HL-60 (cell line): Measurements from ENCODE around the gene DNAJC1.

Source experiments
- DNase-seq, 2 experiments: peaks; one replicate each; pipeline ENCODE4 v3.0.0-alpha.2; 2010 to 2020; ENCODE audit warnings: low read depth in 1 of 2, low spot score in 1 of 2
- H3K27ac ChIP-seq: fragments of 250-450 bp; sonication (Bioruptor Pico); replicated peaks from 2 replicates; pipeline ENCODE4 v1.5.1; 2020; ENCODE audit warnings: mild to moderate bottlenecking, moderate library complexity
- H3K27me3 ChIP-seq: fragments of 250-450 bp; sonication (Bioruptor Pico); 2 replicates; pipeline ENCODE4 v1.5.1; 2021; ENCODE audit warnings: mild to moderate bottlenecking, moderate library complexity; ENCODE audit not compliant: insufficient read depth, poor library complexity, severe bottlenecking
- H3K4me3 ChIP-seq: replicated peaks from 2 replicates; pipeline ENCODE4 v1.5.1; 2011; ENCODE audit warnings: mild to moderate bottlenecking, control low read depth, low read length; ENCODE audit not compliant: insufficient read depth
- GABPA ChIP-seq: IDR thresholded peaks from 2 replicates; pipeline ENCODE4 v1.6.1; 2012; ENCODE audit warnings: low read depth
- POLR2AphosphoS5 ChIP-seq: IDR thresholded peaks from 2 replicates; pipeline ENCODE4 v1.6.1; 2012; ENCODE audit warnings: low read depth
- SPI1 ChIP-seq: IDR thresholded peaks from 2 replicates; pipeline ENCODE4 v1.6.1; 2012; ENCODE audit warnings: low read depth, mild to moderate bottlenecking, borderline replicate concordance
- TF ChIP-seq, protein P1 (sequence below): IDR thresholded peaks from one replicate; pipeline ENCODE4 v1.5.1; 2011; ENCODE audit warnings: low read length, control low read depth, inconsistent platforms; ENCODE audit not compliant: insufficient read depth
- TF ChIP-seq, protein P2 (sequence below): IDR thresholded peaks from 2 replicates; pipeline ENCODE4 v1.6.1; 2012; ENCODE audit warnings: low read depth; ENCODE audit not compliant: insufficient replicate concordance

The DNAJC1 gene

GRCh38 chr10:21826725-21827124 is 176.8 kb downstream of the DNAJC1 start:
- H3K27me3 ChIP-seq, result no peaks in the 10 kb centered on the region
- H3K4me3 ChIP-seq, result no peak overlapping the region
- TF ChIP-seq, protein P1, sequence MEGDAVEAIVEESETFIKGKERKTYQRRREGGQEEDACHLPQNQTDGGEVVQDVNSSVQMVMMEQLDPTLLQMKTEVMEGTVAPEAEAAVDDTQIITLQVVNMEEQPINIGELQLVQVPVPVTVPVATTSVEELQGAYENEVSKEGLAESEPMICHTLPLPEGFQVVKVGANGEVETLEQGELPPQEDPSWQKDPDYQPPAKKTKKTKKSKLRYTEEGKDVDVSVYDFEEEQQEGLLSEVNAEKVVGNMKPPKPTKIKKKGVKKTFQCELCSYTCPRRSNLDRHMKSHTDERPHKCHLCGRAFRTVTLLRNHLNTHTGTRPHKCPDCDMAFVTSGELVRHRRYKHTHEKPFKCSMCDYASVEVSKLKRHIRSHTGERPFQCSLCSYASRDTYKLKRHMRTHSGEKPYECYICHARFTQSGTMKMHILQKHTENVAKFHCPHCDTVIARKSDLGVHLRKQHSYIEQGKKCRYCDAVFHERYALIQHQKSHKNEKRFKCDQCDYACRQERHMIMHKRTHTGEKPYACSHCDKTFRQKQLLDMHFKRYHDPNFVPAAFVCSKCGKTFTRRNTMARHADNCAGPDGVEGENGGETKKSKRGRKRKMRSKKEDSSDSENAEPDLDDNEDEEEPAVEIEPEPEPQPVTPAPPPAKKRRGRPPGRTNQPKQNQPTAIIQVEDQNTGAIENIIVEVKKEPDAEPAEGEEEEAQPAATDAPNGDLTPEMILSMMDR, result no peak
- TF ChIP-seq GABPA (no peak), SPI1 (no peak), POLR2AphosphoS5 (no peak)
- TF ChIP-seq, protein P2, sequence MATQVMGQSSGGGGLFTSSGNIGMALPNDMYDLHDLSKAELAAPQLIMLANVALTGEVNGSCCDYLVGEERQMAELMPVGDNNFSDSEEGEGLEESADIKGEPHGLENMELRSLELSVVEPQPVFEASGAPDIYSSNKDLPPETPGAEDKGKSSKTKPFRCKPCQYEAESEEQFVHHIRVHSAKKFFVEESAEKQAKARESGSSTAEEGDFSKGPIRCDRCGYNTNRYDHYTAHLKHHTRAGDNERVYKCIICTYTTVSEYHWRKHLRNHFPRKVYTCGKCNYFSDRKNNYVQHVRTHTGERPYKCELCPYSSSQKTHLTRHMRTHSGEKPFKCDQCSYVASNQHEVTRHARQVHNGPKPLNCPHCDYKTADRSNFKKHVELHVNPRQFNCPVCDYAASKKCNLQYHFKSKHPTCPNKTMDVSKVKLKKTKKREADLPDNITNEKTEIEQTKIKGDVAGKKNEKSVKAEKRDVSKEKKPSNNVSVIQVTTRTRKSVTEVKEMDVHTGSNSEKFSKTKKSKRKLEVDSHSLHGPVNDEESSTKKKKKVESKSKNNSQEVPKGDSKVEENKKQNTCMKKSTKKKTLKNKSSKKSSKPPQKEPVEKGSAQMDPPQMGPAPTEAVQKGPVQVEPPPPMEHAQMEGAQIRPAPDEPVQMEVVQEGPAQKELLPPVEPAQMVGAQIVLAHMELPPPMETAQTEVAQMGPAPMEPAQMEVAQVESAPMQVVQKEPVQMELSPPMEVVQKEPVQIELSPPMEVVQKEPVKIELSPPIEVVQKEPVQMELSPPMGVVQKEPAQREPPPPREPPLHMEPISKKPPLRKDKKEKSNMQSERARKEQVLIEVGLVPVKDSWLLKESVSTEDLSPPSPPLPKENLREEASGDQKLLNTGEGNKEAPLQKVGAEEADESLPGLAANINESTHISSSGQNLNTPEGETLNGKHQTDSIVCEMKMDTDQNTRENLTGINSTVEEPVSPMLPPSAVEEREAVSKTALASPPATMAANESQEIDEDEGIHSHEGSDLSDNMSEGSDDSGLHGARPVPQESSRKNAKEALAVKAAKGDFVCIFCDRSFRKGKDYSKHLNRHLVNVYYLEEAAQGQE, result no peak
- H3K27ac ChIP-seq, result no peak overlapping the region
- no peak for DNase-seq

DNA sequence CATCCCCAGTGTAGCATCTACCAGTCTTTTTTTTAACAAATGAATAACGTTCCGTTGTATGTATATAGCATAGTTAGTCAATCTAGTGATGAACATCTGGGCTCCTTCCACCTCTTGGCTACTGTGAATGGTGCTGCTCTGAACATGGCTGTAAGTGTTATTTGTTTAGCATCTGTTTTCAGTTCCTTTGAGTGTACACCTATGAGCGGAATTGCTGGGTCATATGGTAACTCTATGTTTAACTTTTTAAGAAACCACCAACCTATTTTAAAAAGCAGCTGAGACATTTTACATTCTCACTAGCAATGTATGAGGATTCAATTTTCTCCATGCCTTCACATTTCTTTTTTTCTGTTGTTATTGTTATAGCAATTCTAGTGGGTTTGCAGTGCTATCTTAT is 178.2 kb downstream of the DNAJC1 start:
- TF ChIP-seq POLR2AphosphoS5, result no peak
- TF ChIP-seq SPI1, result no peak
- TF ChIP-seq, protein P2, result no peak
- TF ChIP-seq, protein P1, result no peak
- no peak for TF ChIP-seq GABPA
- Histone ChIP-seq H3K27ac (no peak overlapping the region), H3K4me3 (no peak overlapping the region)

GRCh38 chr10:21824409-21824808 is 179.1 kb downstream of the DNAJC1 start:
- Histone ChIP-seq H3K27me3 (no peaks in the 10 kb centered on the region), H3K27ac (no peak overlapping the region), H3K4me3 (no peak overlapping the region)
- no peak for DNase-seq
- TF ChIP-seq, protein P2, result no peak
- TF ChIP-seq GABPA, result no peak
- no peak for TF ChIP-seq POLR2AphosphoS5
- no peak for TF ChIP-seq SPI1
- TF ChIP-seq, protein P1, result no peak

More for the DNA sequence above, 178.2 kb downstream of the DNAJC1 start:
- H3K27me3 ChIP-seq, result no peaks in the 10 kb centered on the region
- no peak for DNase-seq
